ENCODE measurements around the gene ARHGEF26.

DNA sequence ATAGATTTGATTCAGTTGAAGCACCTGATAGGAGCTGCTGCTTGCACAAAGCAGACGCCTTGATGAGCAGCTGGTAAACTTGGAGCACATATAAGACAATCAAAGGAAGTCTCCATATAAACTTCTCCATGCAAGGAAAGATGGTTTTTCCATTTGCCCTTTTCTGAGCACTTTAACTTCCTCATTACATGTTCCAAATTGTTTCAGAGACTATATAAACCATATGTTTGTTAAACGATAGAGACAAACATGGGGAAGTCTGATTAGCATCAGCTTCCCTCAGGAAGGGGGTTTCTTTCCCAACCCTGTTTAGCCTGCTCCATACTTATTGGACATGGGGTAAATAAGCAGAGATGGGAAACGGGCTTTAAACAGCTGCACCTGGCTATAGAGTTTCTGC is 115.1 kb downstream of the ARHGEF26 start:
- TF ChIP-seq CTCF (IDR thresholded peaks at IDR 0.05; ENCODE audit: low read depth, low read length), result no peak
- TF ChIP-seq, protein P1, sequence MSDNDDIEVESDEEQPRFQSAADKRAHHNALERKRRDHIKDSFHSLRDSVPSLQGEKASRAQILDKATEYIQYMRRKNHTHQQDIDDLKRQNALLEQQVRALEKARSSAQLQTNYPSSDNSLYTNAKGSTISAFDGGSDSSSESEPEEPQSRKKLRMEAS (IDR thresholded peaks at IDR 0.05; ENCODE audit: low read depth, low read length), result no peak
